Fibroblast of skin of back (primary cell): ENCODE measurements around the gene DOCK9.
"Not testable (repeated sequence)": the region's sequence is repeated elsewhere in the genome, so short reads cannot be mapped to it uniquely, and the experiment has no call there.

ENCODE experiments used
- DNase-seq: peaks from one replicate; pipeline ENCODE4 v3.0.0-alpha.2; 2013

DOCK9 gene

GRCh38 chr13:98820744-98821371 lies 157.0 kb downstream of the DOCK9 start:
- no peak for DNase-seq

- DNase-seq = no peak
These were observed 157.6 kb downstream of the DOCK9 start for GRCh38 chr13:98820300-98820699.

GRCh38 chr13:98819382-98820010 lies 158.4 kb downstream of the DOCK9 start:
- DNase-seq = no peak

- no peak for DNase-seq
These were observed 161.5 kb downstream of the DOCK9 start for GRCh38 chr13:98816406-98816805.

- peak; percentile 29 for DNase-seq
These were observed 163.9 kb downstream of the DOCK9 start for GRCh38 chr13:98813993-98814392.

GRCh38 chr13:98812186-98812790 lies 165.6 kb downstream of the DOCK9 start:
- DNase-seq = not testable (repeated sequence)

GRCh38 chr13:98810746-98811145 lies 167.1 kb downstream of the DOCK9 start:
- no peak for DNase-seq

GRCh38 chr13:98809345-98809777 lies 168.5 kb downstream of the DOCK9 start:
- DNase-seq = no peak

GRCh38 chr13:98807774-98808173 lies 170.1 kb downstream of the DOCK9 start:
- no peak for DNase-seq

GRCh38 chr13:98804336-98804855 lies 173.5 kb downstream of the DOCK9 start:
- DNase-seq = no peak

GRCh38 chr13:98803921-98804320 lies 173.9 kb downstream of the DOCK9 start:
- no peak for DNase-seq

- no peak for DNase-seq
These were observed 174.7 kb downstream of the DOCK9 start for GRCh38 chr13:98803111-98803561.

- no peak for DNase-seq
These were observed 175.3 kb downstream of the DOCK9 start for GRCh38 chr13:98802559-98802958.

- DNase-seq = no peak
These were observed 176.0 kb downstream of the DOCK9 start for GRCh38 chr13:98801626-98802418.

- no peak for DNase-seq
These were observed 177.8 kb downstream of the DOCK9 start for GRCh38 chr13:98800078-98800477.

GRCh38 chr13:98798849-98799645 lies 178.8 kb downstream of the DOCK9 start:
- DNase-seq = peak; percentile 56

GRCh38 chr13:98797456-98797855 lies 180.4 kb downstream of the DOCK9 start:
- no peak for DNase-seq

- no peak for DNase-seq
These were observed 181.1 kb downstream of the DOCK9 start for GRCh38 chr13:98796798-98797197.

GRCh38 chr13:98796191-98796590 lies 181.7 kb downstream of the DOCK9 start:
- no peak for DNase-seq

- no peak for DNase-seq
These were observed 182.6 kb downstream of the DOCK9 start for GRCh38 chr13:98795220-98795619.

- no peak for DNase-seq
These were observed 183.4 kb downstream of the DOCK9 start for GRCh38 chr13:98794498-98794897.
